ENCODE results near the gene HIVEP3. TPM values are rescaled to one million over a fixed set of nuclear protein-coding genes. Genes with fewer than 3 reads are reported as not detected.

HIVEP3 gene
- total and polyA plus RNA-seq, 2 donors (not counting 1 experiment from before 2014, with no cell fraction given), result 2.0 to 5.1 TPM

DNA sequence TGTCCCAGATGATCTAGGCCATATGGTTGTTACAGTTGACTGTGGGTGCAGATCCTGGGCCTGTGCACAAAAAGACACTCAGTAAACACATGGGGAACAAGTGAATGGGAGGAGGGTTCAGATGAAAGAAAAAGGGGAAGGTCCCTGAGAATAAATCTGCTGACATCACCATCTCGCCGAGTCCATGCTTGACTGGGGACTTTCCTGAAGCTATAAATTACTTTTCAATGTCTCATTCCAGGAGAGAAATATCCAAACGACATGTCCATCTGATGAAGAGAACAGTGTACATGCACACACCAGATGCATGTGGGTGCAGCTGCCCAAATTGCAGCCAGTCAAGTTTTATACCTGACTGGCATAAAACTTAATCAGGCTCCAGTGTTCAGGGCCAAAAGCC, 109.0 kb downstream of the HIVEP3 start:
- intact Hi-C loops (cut with micrococcal nuclease), result no loop called here
- no peaks in the 10 kb centered on the region for H3K27me3 ChIP-seq (replicated peaks in 1 of 4; ENCODE audit: control extremely low read depth in 1 of 4, control insufficient read depth in 3 of 4, insufficient read depth in 4 of 4, low read length in 3 of 4)
- Mint-ChIP-seq H3K9me3 (ENCODE audit: insufficient read depth) (no peaks in the 10 kb centered on the region), H3K4me3 (no peak overlapping the region), H3K4me1 (peaks cover 52% of the 10 kb centered on the region), H3K27me3 (no peaks in the 10 kb centered on the region), H3K27ac (no peak overlapping the region)
- peaks cover 34 to 52% of the 10 kb centered on the region in 2 donors for H3K4me1 ChIP-seq (ENCODE audit: control insufficient read depth in 2 of 2, insufficient read depth in 2 of 2, low read length in 2 of 2)
- H2AFZ ChIP-seq (ENCODE audit: insufficient read depth, low read depth, low read length, poor library complexity, severe bottlenecking), result no peak overlapping the region
- H4K20me1 ChIP-seq (ENCODE audit: control insufficient read depth, insufficient read depth, low read length, poor library complexity, severe bottlenecking), result no peaks in the 10 kb centered on the region
- no peak overlapping the region for H3K9ac ChIP-seq (ENCODE audit: low read length)
- ChIA-PET POLR2A (no interaction called here), CTCF (no interaction called here)
- no peak for DNase-seq
- H3K4me3 ChIP-seq (ENCODE audit: control extremely low read depth in 1 of 5, extremely low read depth in 1 of 5, insufficient read depth in 1 of 5, low read depth in 2 of 5, low read length in 4 of 5), result no peak overlapping the region
- no peak for ATAC-seq (ENCODE audit: low read depth)
- WGBS (ENCODE audit: insufficient coverage), result 0% methylated on average over 2 of the region's 3 CpGs
- no peaks in the 10 kb centered on the region for H3K36me3 ChIP-seq (replicated peaks in 1 of 2; ENCODE audit: control extremely low read depth in 1 of 2, control insufficient read depth in 1 of 2, extremely low read depth in 1 of 2, insufficient read depth in 2 of 2, low read length in 1 of 2)
- no peaks in the 10 kb centered on the region for H3K9me3 ChIP-seq (ENCODE audit: control extremely low read depth in 1 of 3, control insufficient read depth in 2 of 3, insufficient read depth in 1 of 3, low read length in 2 of 3)
- no peak overlapping the region for H3K27ac ChIP-seq (ENCODE audit: low read length in 2 of 2)
- H3K79me2 ChIP-seq (ENCODE audit: control insufficient read depth, insufficient read depth, low read length), result no peaks in the 10 kb centered on the region
- TF ChIP-seq EZH2 (IDR thresholded peaks at IDR 0.05; ENCODE audit: borderline replicate concordance, insufficient read depth, low read depth, low read length, poor library complexity, severe bottlenecking), result no peak
- TF ChIP-seq, protein P1, sequence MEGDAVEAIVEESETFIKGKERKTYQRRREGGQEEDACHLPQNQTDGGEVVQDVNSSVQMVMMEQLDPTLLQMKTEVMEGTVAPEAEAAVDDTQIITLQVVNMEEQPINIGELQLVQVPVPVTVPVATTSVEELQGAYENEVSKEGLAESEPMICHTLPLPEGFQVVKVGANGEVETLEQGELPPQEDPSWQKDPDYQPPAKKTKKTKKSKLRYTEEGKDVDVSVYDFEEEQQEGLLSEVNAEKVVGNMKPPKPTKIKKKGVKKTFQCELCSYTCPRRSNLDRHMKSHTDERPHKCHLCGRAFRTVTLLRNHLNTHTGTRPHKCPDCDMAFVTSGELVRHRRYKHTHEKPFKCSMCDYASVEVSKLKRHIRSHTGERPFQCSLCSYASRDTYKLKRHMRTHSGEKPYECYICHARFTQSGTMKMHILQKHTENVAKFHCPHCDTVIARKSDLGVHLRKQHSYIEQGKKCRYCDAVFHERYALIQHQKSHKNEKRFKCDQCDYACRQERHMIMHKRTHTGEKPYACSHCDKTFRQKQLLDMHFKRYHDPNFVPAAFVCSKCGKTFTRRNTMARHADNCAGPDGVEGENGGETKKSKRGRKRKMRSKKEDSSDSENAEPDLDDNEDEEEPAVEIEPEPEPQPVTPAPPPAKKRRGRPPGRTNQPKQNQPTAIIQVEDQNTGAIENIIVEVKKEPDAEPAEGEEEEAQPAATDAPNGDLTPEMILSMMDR (IDR thresholded peaks at IDR 0.05), result no peak
- H3K4me2 ChIP-seq (replicated peaks; ENCODE audit: low read depth, low read length, poor library complexity, severe bottlenecking), result no peak overlapping the region

DNA sequence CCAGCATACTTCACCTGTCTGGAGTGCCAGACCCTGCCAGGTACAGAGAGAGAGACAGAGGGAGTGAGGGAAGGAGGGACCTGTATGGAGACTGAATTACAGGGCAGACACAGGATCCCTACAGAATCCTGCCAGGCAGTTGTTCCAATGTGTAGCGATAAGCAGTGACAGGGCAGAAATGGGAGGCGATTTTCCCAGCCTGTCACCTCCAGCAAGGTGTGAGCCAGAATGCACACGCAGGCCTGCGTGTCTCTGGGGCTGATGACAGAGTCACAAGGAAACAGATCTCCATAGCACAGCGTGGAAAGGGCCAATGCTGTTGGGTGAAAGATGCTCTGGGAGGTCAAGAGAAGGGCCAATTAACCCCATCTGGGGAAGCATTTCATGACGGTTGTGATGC, 111.3 kb downstream of the HIVEP3 start:
- CTCF ChIA-PET, result no interaction called here

More for the DNA sequence above, 111.3 kb downstream of the HIVEP3 start:
- H3K4me3 ChIP-seq (ENCODE audit: control extremely low read depth in 1 of 5, extremely low read depth in 1 of 5, insufficient read depth in 1 of 5, low read depth in 2 of 5, low read length in 4 of 5), result no peak overlapping the region
- H3K4me2 ChIP-seq (replicated peaks; ENCODE audit: low read depth, low read length, poor library complexity, severe bottlenecking), result no peak overlapping the region
- no peak for TF ChIP-seq EZH2 (IDR thresholded peaks at IDR 0.05; ENCODE audit: borderline replicate concordance, insufficient read depth, low read depth, low read length, poor library complexity, severe bottlenecking)
- TF ChIP-seq, protein P1 (IDR thresholded peaks at IDR 0.05), result no peak
- no peak overlapping the region for H2AFZ ChIP-seq (ENCODE audit: insufficient read depth, low read depth, low read length, poor library complexity, severe bottlenecking)
- Mint-ChIP-seq H3K27ac (peak overlapping the region; percentile 7), H3K4me3 (no peak overlapping the region), H3K9me3 (ENCODE audit: insufficient read depth) (no peaks in the 10 kb centered on the region), H3K27me3 (no peaks in the 10 kb centered on the region), H3K4me1 (peaks cover 74% of the 10 kb centered on the region)
- H3K9ac ChIP-seq (ENCODE audit: low read length), result no peak overlapping the region
- POLR2A ChIA-PET, result no interaction called here
- DNase-seq (no peak), ATAC-seq (ENCODE audit: low read depth) (no peak)
- H3K9me3 ChIP-seq (ENCODE audit: control extremely low read depth in 1 of 3, control insufficient read depth in 2 of 3, insufficient read depth in 1 of 3, low read length in 2 of 3), result no peaks in the 10 kb centered on the region
- no peaks in the 10 kb centered on the region for H3K79me2 ChIP-seq (ENCODE audit: control insufficient read depth, insufficient read depth, low read length)
- intact Hi-C loops (cut with micrococcal nuclease), result no loop called here
- H4K20me1 ChIP-seq (ENCODE audit: control insufficient read depth, insufficient read depth, low read length, poor library complexity, severe bottlenecking), result no peaks in the 10 kb centered on the region
- no peaks in the 10 kb centered on the region for H3K36me3 ChIP-seq (replicated peaks in 1 of 2; ENCODE audit: control extremely low read depth in 1 of 2, control insufficient read depth in 1 of 2, extremely low read depth in 1 of 2, insufficient read depth in 2 of 2, low read length in 1 of 2)
- over 99% methylated on average over 6 of the region's 6 CpGs for WGBS (ENCODE audit: insufficient coverage)
- peaks cover 57 to 75% of the 10 kb centered on the region in 2 donors for H3K4me1 ChIP-seq (ENCODE audit: control insufficient read depth in 2 of 2, insufficient read depth in 2 of 2, low read length in 2 of 2)
- H3K27ac ChIP-seq (ENCODE audit: low read length in 2 of 2), result no peak overlapping the region
- no peaks in the 10 kb centered on the region for H3K27me3 ChIP-seq (replicated peaks in 1 of 4; ENCODE audit: control extremely low read depth in 1 of 4, control insufficient read depth in 3 of 4, insufficient read depth in 4 of 4, low read length in 3 of 4)
